ENCODE results near the gene ARFGEF3. TPM values are rescaled to one million over a fixed set of nuclear protein-coding genes. Genes with fewer than 3 reads are reported as not detected.

Gene ARFGEF3
- polyA plus RNA-seq, 1 of the 3 experiments (the other 2 are of a cell fraction): not detected

DNA sequence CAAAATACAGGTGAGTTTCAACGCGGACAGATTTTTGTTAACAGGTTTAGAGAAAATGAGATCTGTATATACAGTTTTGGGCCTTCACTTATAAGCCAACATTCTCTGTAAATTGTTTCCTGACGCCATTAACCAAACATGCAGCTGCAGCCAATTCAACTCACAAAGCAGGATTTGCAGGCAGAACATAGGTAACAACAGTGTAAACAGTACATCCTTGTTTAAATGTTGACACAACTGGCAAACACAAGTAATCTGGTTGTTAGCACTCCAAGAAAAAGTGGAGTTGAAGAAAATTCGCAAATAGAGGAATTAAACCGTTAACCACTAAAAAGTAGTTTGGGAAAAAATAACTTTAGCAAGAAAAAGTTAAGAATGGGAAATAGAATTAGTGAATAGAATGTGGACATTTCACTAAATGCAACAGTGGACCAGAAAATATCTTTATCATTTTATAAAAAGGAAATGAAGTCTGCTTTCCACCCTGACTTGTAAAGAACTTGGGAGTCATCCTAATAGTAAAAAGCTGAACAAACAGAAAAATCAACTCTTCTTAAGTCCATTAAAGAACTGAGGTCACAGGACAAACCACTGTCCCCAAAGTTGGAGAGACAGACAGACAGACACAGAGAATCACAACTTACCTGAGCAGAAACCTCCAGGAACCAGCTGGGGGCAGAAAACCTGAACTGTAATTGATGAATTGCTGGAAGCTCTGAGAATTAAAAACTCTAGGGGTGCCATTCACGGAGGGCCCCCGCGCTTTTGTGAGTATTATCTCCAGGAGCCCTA lies 226.0 kb downstream of the ARFGEF3 start (continued):
- TF ChIP-seq RAD21 (IDR thresholded peaks at IDR 0.05; ENCODE audit: low read length) (no peak), TCF12 (IDR thresholded peaks at IDR 0.05) (no peak), GABPA (IDR thresholded peaks at IDR 0.05; ENCODE audit: low read depth) (no peak), YY1 (IDR thresholded peaks at IDR 0.05; ENCODE audit: low read depth) (no peak)

DNA sequence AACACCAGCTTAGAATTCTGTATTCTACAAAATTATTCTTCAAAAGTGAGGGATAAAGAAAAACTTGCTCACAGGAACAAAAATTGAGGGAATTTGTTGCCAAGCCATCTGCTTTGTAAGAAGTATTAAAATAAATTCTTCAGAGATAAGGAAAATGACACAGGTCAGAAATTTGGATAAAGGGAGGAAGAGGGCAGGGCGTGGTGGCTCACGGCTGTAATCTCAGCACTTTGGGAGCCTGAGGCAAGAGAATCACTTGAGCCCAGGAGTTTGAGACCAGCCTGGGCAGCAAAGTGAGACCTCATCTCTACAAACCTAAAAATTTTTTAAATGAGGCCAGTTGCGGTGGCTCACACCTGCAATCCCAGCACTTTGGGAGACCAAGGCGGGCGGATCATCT lies 227.8 kb downstream of the ARFGEF3 start:
- 75% methylated on average over 5 of the region's 5 CpGs for WGBS (ENCODE audit: low lambda C conversion rate)
- Histone ChIP-seq H3K4me3 (ENCODE audit: low read depth in 2 of 2, low read length in 1 of 2) (no peak overlapping the region), H2AFZ (ENCODE audit: low read depth) (no peak overlapping the region), H3K9me3 (no peaks in the 10 kb centered on the region), H4K20me1 (ENCODE audit: insufficient read depth) (no peaks in the 10 kb centered on the region), H3K9ac (no peak overlapping the region), H3K36me3 (replicated peaks in 1 of 2; ENCODE audit: control insufficient read depth in 1 of 2, insufficient read depth in 2 of 2, low read length in 1 of 2) (no peaks in the 10 kb centered on the region), H3K27me3 (ENCODE audit: insufficient read depth) (no peaks in the 10 kb centered on the region; the same call in 1 of the 2 replicates), H3K79me2 (ENCODE audit: insufficient read depth) (no peaks in the 10 kb centered on the region), H3F3A (replicated peaks; ENCODE audit: insufficient read depth) (no peaks in the 10 kb centered on the region), H3K9me2 (no peaks in the 10 kb centered on the region), H3K4me2 (no peak overlapping the region), H3K4me1 (ENCODE audit: control insufficient read depth in 1 of 2, insufficient read depth in 2 of 2, low read depth in 1 of 2, low read length in 1 of 2) (no peaks in the 10 kb centered on the region), H3K27ac (ENCODE audit: low read depth in 2 of 2, low read length in 1 of 2) (no peak overlapping the region)
- TF ChIP-seq, protein P1, sequence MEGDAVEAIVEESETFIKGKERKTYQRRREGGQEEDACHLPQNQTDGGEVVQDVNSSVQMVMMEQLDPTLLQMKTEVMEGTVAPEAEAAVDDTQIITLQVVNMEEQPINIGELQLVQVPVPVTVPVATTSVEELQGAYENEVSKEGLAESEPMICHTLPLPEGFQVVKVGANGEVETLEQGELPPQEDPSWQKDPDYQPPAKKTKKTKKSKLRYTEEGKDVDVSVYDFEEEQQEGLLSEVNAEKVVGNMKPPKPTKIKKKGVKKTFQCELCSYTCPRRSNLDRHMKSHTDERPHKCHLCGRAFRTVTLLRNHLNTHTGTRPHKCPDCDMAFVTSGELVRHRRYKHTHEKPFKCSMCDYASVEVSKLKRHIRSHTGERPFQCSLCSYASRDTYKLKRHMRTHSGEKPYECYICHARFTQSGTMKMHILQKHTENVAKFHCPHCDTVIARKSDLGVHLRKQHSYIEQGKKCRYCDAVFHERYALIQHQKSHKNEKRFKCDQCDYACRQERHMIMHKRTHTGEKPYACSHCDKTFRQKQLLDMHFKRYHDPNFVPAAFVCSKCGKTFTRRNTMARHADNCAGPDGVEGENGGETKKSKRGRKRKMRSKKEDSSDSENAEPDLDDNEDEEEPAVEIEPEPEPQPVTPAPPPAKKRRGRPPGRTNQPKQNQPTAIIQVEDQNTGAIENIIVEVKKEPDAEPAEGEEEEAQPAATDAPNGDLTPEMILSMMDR (IDR thresholded peaks at IDR 0.05): no peak
- TF ChIP-seq TCF12 (IDR thresholded peaks at IDR 0.05): no peak
- TF ChIP-seq GABPA (IDR thresholded peaks at IDR 0.05; ENCODE audit: low read depth): no peak
- no peak for TF ChIP-seq YY1 (IDR thresholded peaks at IDR 0.05; ENCODE audit: low read depth)
- no peak for TF ChIP-seq FOXJ3 (CRISPR knock-in tag; IDR thresholded peaks at IDR 0.05)
- ChIA-PET POLR2A (interaction anchor here (0.7 kb wide), 1 partner anchor 69 kb away, joined by 3 read pairs; no protein-coding TSS in a partner anchor), CTCF (interaction anchor here (1.8 kb wide), 1 partner anchor 15 kb away, joined by 5 read pairs; the partner anchor contains the start of gene HEBP2)
- DNase-seq: no peak

Small RNA genes lying within 50 kb of the gene (small RNA-seq; reads per million reads assigned to genes)
- 0 reads per million in 7 experiments for gene AL031003.1

Other genes starting within 250 kb of the ARFGEF3 start
- 0.02 TPM in 1 of 2 replicates, not detected in the other for gene PERP, start 54.5 kb upstream of the ARFGEF3 start, polyA plus RNA-seq (2012; rRNA removed)
- gene PBOV1, start 56.6 kb downstream of the ARFGEF3 start, polyA plus RNA-seq (2012; rRNA removed): not detected in 2 replicates
- not detected in 2 replicates for gene SMIM28, start 216.0 kb downstream of the ARFGEF3 start, polyA plus RNA-seq (2012; rRNA removed)
- 4.8 and 7.6 TPM in 2 replicates for gene HEBP2, start 242.3 kb downstream of the ARFGEF3 start, polyA plus RNA-seq (2012; rRNA removed)